GM23338 (cell line): ENCODE data around the gene SPCS2. TPM values are rescaled to one million over a fixed set of nuclear protein-coding genes. Genes with fewer than 3 reads are reported as not detected.

Experiments
- ATAC-seq: fragments of 200-7000 bp; cut with Tn5 transposase; 3 replicates; pipeline ENCODE4 v1.9.1; 2020
- DNase-seq: peaks from one replicate; pipeline ENCODE4 v3.0.0-alpha.2; 2015; ENCODE audit warnings: low spot score
- H2AFZ ChIP-seq: fragments of 200-600 bp; sonication (generic); 2 replicates; pipeline ENCODE4 v1.8.0; 2016; ENCODE audit warnings: antibody characterized with exemption, mild to moderate bottlenecking, moderate library complexity
- H3F3A ChIP-seq: fragments of 200-600 bp; sonication (generic); replicated peaks from 2 replicates; pipeline ENCODE4 v1.8.0; 2017; ENCODE audit warnings: antibody characterized with exemption, mixed run types, low read depth
- H3K27ac ChIP-seq: fragments of 200-600 bp; sonication (generic); 2 replicates; pipeline ENCODE4 v1.6.1; 2016; ENCODE audit warnings: low read depth
- H3K27me3 ChIP-seq: fragments of 200-600 bp; sonication (generic); 2 replicates; pipeline ENCODE4 v1.8.0; 2016; ENCODE audit warnings: mild to moderate bottlenecking, mixed run types, moderate library complexity; ENCODE audit not compliant: insufficient read depth
- H3K36me3 ChIP-seq: fragments of 200-600 bp; sonication (generic); 2 replicates; pipeline ENCODE4 v1.8.0; 2016; ENCODE audit warnings: mild to moderate bottlenecking; ENCODE audit not compliant: insufficient read depth
- H3K4me1 ChIP-seq: fragments of 200-600 bp; sonication (generic); 2 replicates; pipeline ENCODE4 v1.8.0; 2016; ENCODE audit warnings: mild to moderate bottlenecking, moderate library complexity; ENCODE audit not compliant: insufficient read depth
- H3K4me2 ChIP-seq: fragments of 200-600 bp; sonication (generic); 2 replicates; pipeline ENCODE4 v1.7.1; 2017; ENCODE audit warnings: mixed run types
- H3K4me3 ChIP-seq: fragments of 200-600 bp; sonication (generic); 2 replicates; pipeline ENCODE4 v1.6.1; 2016; ENCODE audit warnings: mixed run types
- H3K79me2 ChIP-seq: fragments of 200-600 bp; sonication (generic); replicated peaks from 2 replicates; pipeline ENCODE4 v1.8.0; 2017; ENCODE audit warnings: mild to moderate bottlenecking; ENCODE audit not compliant: insufficient read depth
- H3K9me2 ChIP-seq: fragments of 200-600 bp; sonication (generic); 2 replicates; pipeline ENCODE4 v1.8.0; 2017; ENCODE audit not compliant: insufficient read depth
- H4K20me1 ChIP-seq: fragments of 200-600 bp; sonication (generic); replicated peaks from 2 replicates; pipeline ENCODE4 v1.8.0; 2017; ENCODE audit warnings: mild to moderate bottlenecking; ENCODE audit not compliant: insufficient read depth
- H3K27ac Mint-ChIP-seq: 2 replicates; pipeline ENCODE4 v1.8.0; 2020; ENCODE audit warnings: inconsistent platforms, mild to moderate bottlenecking, moderate library complexity, mixed read lengths
- H3K27me3 Mint-ChIP-seq: 3 replicates; pipeline ENCODE4 v1.8.0; 2022; ENCODE audit warnings: low read depth, mild to moderate bottlenecking, moderate library complexity, mixed read lengths, inconsistent platforms; ENCODE audit not compliant: insufficient read depth, poor library complexity
- H3K36me3 Mint-ChIP-seq: 3 replicates; pipeline ENCODE4 v1.8.0; 2021; ENCODE audit warnings: low read depth, mild to moderate bottlenecking, inconsistent platforms, moderate library complexity, mixed read lengths
- H3K4me1 Mint-ChIP-seq: 3 replicates; pipeline ENCODE4 v1.8.0; 2020; ENCODE audit warnings: mild to moderate bottlenecking, inconsistent platforms, mixed read lengths
- H3K4me3 Mint-ChIP-seq: 3 replicates; pipeline ENCODE4 v1.8.0; 2021; ENCODE audit warnings: moderate library complexity, mild to moderate bottlenecking, inconsistent platforms, mixed read lengths
- H3K9me3 Mint-ChIP-seq: 3 replicates; pipeline ENCODE4 v1.8.0; 2020; ENCODE audit warnings: moderate library complexity, mild to moderate bottlenecking, inconsistent platforms, mixed read lengths
- CREB1 ChIP-seq: fragments of 250-450 bp; sonication (Bioruptor Pico); IDR thresholded peaks from 2 replicates; pipeline ENCODE4 v1.5.0; 2020; ENCODE audit warnings: low read depth, mild to moderate bottlenecking, moderate library complexity
- EZH2 ChIP-seq: fragments of 200-600 bp; sonication (generic); IDR thresholded peaks from one replicate; pipeline ENCODE4 v1.8.0; 2017; ENCODE audit warnings: antibody characterized with exemption, mild to moderate bottlenecking, low read depth; ENCODE audit not compliant: unreplicated experiment
- JUNB ChIP-seq: IDR thresholded peaks from one replicate; pipeline ENCODE4 v1.6.1; 2016; ENCODE audit warnings: antibody characterized with exemption; ENCODE audit not compliant: unreplicated experiment
- NANOG ChIP-seq: IDR thresholded peaks from 2 replicates; pipeline ENCODE4 v1.6.1; 2016; ENCODE audit warnings: antibody characterized with exemption, borderline replicate concordance
- POLR2AphosphoS5 ChIP-seq: IDR thresholded peaks from 2 replicates; pipeline ENCODE4 v1.6.1; 2016; ENCODE audit warnings: antibody characterized with exemption, low read depth
- STAT1 ChIP-seq: IDR thresholded peaks from one replicate; pipeline ENCODE4 v1.6.1; 2016; ENCODE audit warnings: antibody characterized with exemption; ENCODE audit not compliant: unreplicated experiment
- ZNF331 ChIP-seq: fragments of 250-450 bp; sonication (Bioruptor Pico); IDR thresholded peaks from 2 replicates; pipeline ENCODE4 v1.5.0; 2020; ENCODE audit warnings: low read depth, mild to moderate bottlenecking, moderate library complexity
- polyA plus RNA-seq: library from polyadenylated mRNA; unstranded; fragments of >200 nt; fragmentation: Nextera tagmentation; extraction: Ambion mirVana; gene quantifications from 2 replicates; pipeline ENCODE4 v1.2.1, GENCODE V29; 2016
- total RNA-seq: library from RNA; depleted of rRNA; stranded (reverse); fragments of >200 nt; shearing (Covaris generic); gene quantifications from 2 replicates; pipeline ENCODE4 v1.2.3, GENCODE V29; 2014
- TF ChIP-seq, protein P1 (sequence below), 2 experiments: fragments of 200-600 bp in 1 of 2; sonication (generic) in 1 of 2; conservative IDR thresholded peaks; 2 replicates each; pipeline versions ENCODE4 v1.5.1 to v1.6.1; 2016 to 2017; ENCODE audit warnings: antibody characterized with exemption in 2 of 2, low read depth in 2 of 2, mild to moderate bottlenecking in 2 of 2, moderate library complexity in 1 of 2
- TF ChIP-seq, protein P2 (sequence below): IDR thresholded peaks from one replicate; pipeline ENCODE4 v1.6.1; 2018; ENCODE audit warnings: antibody characterized with exemption; ENCODE audit not compliant: unreplicated experiment
- TF ChIP-seq, protein P3 (sequence below): IDR thresholded peaks from 2 replicates; pipeline ENCODE4 v1.6.1; 2016; ENCODE audit warnings: antibody characterized with exemption
- TF ChIP-seq, protein P4 (sequence below): fragments of 250-450 bp; sonication (Bioruptor Pico); IDR thresholded peaks from 2 replicates; pipeline ENCODE4 v1.5.0; 2020; ENCODE audit warnings: mild to moderate bottlenecking, moderate library complexity

SPCS2 gene
- total and polyA plus RNA-seq, 2 experiments from 2014 or later, result 115 to 334 TPM

DNA sequence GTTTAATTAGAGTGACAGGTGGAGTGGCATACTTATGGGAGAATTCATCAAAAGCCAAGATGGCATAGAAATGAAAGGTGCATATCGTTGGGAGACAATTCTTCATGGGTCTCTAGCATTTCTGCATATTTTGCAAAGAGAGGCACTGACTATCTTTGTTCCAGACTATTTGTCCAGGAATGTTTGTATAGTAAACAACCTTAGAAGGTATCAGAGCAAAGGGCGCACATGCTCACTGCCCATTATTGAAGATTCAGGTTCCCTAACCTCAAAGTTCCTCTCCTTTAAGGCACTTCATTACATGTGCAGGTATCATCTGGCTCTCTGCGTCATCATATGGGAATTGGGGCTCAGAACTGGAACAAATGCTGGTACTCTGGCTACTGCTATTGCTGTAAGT is 35.0 kb downstream of the SPCS2 start (continued):
- TF ChIP-seq NANOG (no peak), ZNF331 (CRISPR knock-in tag) (no peak), STAT1 (no peak), POLR2AphosphoS5 (no peak)
- TF ChIP-seq, protein P1, sequence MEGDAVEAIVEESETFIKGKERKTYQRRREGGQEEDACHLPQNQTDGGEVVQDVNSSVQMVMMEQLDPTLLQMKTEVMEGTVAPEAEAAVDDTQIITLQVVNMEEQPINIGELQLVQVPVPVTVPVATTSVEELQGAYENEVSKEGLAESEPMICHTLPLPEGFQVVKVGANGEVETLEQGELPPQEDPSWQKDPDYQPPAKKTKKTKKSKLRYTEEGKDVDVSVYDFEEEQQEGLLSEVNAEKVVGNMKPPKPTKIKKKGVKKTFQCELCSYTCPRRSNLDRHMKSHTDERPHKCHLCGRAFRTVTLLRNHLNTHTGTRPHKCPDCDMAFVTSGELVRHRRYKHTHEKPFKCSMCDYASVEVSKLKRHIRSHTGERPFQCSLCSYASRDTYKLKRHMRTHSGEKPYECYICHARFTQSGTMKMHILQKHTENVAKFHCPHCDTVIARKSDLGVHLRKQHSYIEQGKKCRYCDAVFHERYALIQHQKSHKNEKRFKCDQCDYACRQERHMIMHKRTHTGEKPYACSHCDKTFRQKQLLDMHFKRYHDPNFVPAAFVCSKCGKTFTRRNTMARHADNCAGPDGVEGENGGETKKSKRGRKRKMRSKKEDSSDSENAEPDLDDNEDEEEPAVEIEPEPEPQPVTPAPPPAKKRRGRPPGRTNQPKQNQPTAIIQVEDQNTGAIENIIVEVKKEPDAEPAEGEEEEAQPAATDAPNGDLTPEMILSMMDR (conservative IDR thresholded peaks at IDR 0.05; ENCODE audit: low read depth in 2 of 2), result no peak
- TF ChIP-seq, protein P2, sequence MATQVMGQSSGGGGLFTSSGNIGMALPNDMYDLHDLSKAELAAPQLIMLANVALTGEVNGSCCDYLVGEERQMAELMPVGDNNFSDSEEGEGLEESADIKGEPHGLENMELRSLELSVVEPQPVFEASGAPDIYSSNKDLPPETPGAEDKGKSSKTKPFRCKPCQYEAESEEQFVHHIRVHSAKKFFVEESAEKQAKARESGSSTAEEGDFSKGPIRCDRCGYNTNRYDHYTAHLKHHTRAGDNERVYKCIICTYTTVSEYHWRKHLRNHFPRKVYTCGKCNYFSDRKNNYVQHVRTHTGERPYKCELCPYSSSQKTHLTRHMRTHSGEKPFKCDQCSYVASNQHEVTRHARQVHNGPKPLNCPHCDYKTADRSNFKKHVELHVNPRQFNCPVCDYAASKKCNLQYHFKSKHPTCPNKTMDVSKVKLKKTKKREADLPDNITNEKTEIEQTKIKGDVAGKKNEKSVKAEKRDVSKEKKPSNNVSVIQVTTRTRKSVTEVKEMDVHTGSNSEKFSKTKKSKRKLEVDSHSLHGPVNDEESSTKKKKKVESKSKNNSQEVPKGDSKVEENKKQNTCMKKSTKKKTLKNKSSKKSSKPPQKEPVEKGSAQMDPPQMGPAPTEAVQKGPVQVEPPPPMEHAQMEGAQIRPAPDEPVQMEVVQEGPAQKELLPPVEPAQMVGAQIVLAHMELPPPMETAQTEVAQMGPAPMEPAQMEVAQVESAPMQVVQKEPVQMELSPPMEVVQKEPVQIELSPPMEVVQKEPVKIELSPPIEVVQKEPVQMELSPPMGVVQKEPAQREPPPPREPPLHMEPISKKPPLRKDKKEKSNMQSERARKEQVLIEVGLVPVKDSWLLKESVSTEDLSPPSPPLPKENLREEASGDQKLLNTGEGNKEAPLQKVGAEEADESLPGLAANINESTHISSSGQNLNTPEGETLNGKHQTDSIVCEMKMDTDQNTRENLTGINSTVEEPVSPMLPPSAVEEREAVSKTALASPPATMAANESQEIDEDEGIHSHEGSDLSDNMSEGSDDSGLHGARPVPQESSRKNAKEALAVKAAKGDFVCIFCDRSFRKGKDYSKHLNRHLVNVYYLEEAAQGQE, result no peak
- TF ChIP-seq, protein P3, sequence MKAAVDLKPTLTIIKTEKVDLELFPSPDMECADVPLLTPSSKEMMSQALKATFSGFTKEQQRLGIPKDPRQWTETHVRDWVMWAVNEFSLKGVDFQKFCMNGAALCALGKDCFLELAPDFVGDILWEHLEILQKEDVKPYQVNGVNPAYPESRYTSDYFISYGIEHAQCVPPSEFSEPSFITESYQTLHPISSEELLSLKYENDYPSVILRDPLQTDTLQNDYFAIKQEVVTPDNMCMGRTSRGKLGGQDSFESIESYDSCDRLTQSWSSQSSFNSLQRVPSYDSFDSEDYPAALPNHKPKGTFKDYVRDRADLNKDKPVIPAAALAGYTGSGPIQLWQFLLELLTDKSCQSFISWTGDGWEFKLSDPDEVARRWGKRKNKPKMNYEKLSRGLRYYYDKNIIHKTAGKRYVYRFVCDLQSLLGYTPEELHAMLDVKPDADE, result no peak

DNA sequence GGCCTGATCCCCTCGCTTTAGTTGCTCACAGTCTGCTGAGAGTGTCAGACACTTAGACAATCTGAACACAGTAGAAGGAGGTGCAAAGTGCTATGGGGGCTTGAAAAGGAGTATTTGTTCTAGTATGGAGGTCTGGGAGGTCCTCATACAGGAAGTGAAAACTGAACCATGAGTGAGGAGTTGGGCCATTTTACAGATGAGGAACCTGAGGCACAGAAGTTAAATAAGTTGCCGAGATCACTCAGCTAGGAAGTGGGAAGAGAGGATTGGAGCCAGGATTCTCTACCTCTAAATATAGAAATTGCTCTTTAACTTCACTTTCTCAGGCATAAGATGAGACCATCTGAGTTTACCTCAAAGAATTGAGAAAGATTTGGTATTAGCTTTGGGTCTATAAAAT is 35.7 kb downstream of the SPCS2 start:
- H3K36me3 ChIP-seq, result no peaks in the 10 kb centered on the region
- no peak overlapping the region for H3K4me2 ChIP-seq
- TF ChIP-seq EZH2, result no peak
- TF ChIP-seq, protein P3, result no peak
- no peak for TF ChIP-seq CREB1
- TF ChIP-seq JUNB, result no peak
- TF ChIP-seq, protein P4, sequence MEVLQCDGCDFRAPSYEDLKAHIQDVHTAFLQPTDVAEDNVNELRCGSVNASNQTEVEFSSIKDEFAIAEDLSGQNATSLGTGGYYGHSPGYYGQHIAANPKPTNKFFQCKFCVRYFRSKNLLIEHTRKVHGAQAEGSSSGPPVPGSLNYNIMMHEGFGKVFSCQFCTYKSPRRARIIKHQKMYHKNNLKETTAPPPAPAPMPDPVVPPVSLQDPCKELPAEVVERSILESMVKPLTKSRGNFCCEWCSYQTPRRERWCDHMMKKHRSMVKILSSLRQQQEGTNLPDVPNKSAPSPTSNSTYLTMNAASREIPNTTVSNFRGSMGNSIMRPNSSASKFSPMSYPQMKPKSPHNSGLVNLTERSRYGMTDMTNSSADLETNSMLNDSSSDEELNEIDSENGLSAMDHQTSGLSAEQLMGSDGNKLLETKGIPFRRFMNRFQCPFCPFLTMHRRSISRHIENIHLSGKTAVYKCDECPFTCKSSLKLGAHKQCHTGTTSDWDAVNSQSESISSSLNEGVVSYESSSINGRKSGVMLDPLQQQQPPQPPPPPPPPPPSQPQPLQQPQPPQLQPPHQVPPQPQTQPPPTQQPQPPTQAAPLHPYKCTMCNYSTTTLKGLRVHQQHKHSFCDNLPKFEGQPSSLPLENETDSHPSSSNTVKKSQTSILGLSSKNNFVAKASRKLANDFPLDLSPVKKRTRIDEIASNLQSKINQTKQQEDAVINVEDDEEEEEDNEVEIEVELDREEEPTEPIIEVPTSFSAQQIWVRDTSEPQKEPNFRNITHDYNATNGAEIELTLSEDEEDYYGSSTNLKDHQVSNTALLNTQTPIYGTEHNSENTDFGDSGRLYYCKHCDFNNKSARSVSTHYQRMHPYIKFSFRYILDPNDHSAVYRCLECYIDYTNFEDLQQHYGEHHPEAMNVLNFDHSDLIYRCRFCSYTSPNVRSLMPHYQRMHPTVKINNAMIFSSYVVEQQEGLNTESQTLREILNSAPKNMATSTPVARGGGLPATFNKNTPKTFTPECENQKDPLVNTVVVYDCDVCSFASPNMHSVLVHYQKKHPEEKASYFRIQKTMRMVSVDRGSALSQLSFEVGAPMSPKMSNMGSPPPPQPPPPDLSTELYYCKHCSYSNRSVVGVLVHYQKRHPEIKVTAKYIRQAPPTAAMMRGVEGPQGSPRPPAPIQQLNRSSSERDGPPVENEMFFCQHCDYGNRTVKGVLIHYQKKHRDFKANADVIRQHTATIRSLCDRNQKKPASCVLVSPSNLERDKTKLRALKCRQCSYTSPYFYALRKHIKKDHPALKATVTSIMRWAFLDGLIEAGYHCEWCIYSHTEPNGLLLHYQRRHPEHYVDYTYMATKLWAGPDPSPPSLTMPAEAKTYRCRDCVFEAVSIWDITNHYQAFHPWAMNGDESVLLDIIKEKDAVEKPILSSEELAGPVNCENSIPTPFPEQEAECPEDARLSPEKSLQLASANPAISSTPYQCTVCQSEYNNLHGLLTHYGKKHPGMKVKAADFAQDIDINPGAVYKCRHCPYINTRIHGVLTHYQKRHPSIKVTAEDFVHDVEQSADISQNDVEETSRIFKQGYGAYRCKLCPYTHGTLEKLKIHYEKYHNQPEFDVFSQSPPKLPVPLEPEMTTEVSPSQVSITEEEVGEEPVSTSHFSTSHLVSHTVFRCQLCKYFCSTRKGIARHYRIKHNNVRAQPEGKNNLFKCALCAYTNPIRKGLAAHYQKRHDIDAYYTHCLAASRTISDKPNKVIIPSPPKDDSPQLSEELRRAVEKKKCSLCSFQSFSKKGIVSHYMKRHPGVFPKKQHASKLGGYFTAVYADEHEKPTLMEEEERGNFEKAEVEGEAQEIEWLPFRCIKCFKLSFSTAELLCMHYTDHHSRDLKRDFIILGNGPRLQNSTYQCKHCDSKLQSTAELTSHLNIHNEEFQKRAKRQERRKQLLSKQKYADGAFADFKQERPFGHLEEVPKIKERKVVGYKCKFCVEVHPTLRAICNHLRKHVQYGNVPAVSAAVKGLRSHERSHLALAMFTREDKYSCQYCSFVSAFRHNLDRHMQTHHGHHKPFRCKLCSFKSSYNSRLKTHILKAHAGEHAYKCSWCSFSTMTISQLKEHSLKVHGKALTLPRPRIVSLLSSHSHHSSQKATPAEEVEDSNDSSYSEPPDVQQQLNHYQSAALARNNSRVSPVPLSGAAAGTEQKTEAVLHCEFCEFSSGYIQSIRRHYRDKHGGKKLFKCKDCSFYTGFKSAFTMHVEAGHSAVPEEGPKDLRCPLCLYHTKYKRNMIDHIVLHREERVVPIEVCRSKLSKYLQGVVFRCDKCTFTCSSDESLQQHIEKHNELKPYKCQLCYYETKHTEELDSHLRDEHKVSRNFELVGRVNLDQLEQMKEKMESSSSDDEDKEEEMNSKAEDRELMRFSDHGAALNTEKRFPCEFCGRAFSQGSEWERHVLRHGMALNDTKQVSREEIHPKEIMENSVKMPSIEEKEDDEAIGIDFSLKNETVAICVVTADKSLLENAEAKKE (CRISPR knock-in tag), result no peak
- no peak for TF ChIP-seq STAT1
- H3K79me2 ChIP-seq, result peaks cover 5% of the 10 kb centered on the region; the same call in 1 of the 2 replicates
- H3K4me1 ChIP-seq, result peaks cover 4% of the 10 kb centered on the region
- 0 out of 2 replicates have a peak, but pooled peaks cover 4% of the 10 kb centered on the region for H3F3A ChIP-seq
- no peak overlapping the region for H2AFZ ChIP-seq
- no peak for DNase-seq
- no peak overlapping the region for H3K4me3 ChIP-seq
- Mint-ChIP-seq H3K4me1 (peaks cover 5% of the 10 kb centered on the region; the same call in 2 of the 3 replicates), H3K27ac (no peak overlapping the region), H3K4me3 (no peak overlapping the region), H3K27me3 (peaks cover 3% of the 10 kb centered on the region), H3K9me3 (no peaks in the 10 kb centered on the region), H3K36me3 (0 out of 3 replicates have a peak, but pooled peaks cover 4% of the 10 kb centered on the region)
- H4K20me1 ChIP-seq, result peaks cover 6% of the 10 kb centered on the region
- no peak for ATAC-seq
- no peaks in the 10 kb centered on the region for H3K27me3 ChIP-seq
- H3K9me2 ChIP-seq, result no peaks in the 10 kb centered on the region
- H3K27ac ChIP-seq, result no peak overlapping the region
